ENCODE data around the gene PM20D2. TPM values are rescaled to one million over a fixed set of nuclear protein-coding genes. Genes with fewer than 3 reads are reported as not detected.
"Not testable (repeated sequence)": the region's sequence is repeated elsewhere in the genome, so short reads cannot be mapped to it uniquely, and the experiment has no call there.

Gene PM20D2
- total and polyA plus RNA-seq, 7 donors: 4.2 to 48.5 (median 20.3) TPM

DNA sequence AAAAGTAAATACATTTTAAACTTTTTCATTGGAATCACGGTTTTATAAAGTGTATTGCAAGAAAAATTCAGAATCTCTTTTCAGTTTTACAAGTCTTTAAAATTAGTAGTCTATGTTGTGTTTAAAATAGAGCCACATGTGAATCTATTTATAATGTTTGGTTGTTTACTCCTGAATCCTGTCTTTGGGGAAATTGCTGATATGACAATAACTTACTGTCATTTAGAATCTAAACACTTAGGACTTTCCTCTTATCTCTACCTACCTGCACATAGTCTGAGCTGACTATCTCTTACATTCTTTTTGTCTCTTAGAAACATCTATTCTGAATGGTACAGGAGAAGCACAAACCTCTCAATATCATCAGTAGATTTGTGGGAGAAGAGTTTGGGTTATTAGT, 23.9 kb upstream of the PM20D2 start:
- TF ChIP-seq EP300 (IDR thresholded peaks at IDR 0.05) (no peak), POLR2A (IDR thresholded peaks at IDR 0.05) (no peak), POLR2AphosphoS5 (IDR thresholded peaks at IDR 0.05) (no peak), CTCF (IDR thresholded peaks at IDR 0.05) (no peak)
- WGBS, 2 donors: 44 to 75% methylated on average over 1 of the region's 1 CpG
- intact Hi-C loops (cut with DNase I): loop anchor here (2.0 to 5.0 kb wide), 3 partner anchors 121 to 250 kb away; partner anchors contain the start of gene UBE2J1
- Histone ChIP-seq H3K4me1 (peaks cover 0 to 13% (median 5%) of the 10 kb centered on the region in 4 donors), H3K4me3 (no peak overlapping the region), H3K36me3 (no peaks in the 10 kb centered on the region), H3K27ac (peak overlapping the region in 1 of 4 donors; percentile 28), H3K27me3 (no peaks in the 10 kb centered on the region), H3K9me3 (no peaks in the 10 kb centered on the region)
- DNase-seq: no peak

- no peak for DNase-seq
- H3K4me3 ChIP-seq: no peak overlapping the region
- no peaks in the 10 kb centered on the region for H3K27me3 ChIP-seq
- H3K36me3 ChIP-seq: no peaks in the 10 kb centered on the region
- intact Hi-C loops (cut with DNase I): loop anchor here (2.0 to 5.0 kb wide), 3 partner anchors 120 to 250 kb away; partner anchors contain the start of gene UBE2J1
- H3K27ac ChIP-seq: peak overlapping the region in 1 of 4 donors; percentile 28
- H3K9me3 ChIP-seq: no peaks in the 10 kb centered on the region
- H3K4me1 ChIP-seq: peaks cover 0 to 8% (median 3%) of the 10 kb centered on the region in 4 donors
- TF ChIP-seq EP300 (IDR thresholded peaks at IDR 0.05): no peak
- TF ChIP-seq CTCF (IDR thresholded peaks at IDR 0.05): peak in 3 of 4 experiments; percentile 20 to 56 (median 34)
Observed at GRCh38 chr6:89122625-89123024, 23.2 kb upstream of the PM20D2 start.

- H3K27me3 ChIP-seq; H3K4me1 ChIP-seq; DNase-seq; H3K4me3 ChIP-seq; H3K9me3 ChIP-seq; H3K27ac ChIP-seq; intact Hi-C loops (cut with DNase I); H3K36me3 ChIP-seq: not testable (repeated sequence)
- WGBS, 2 donors: 77 to 78% methylated on average over 2 of the region's 2 CpGs
Observed at GRCh38 chr6:89128256-89128671, 17.6 kb upstream of the PM20D2 start.

DNA sequence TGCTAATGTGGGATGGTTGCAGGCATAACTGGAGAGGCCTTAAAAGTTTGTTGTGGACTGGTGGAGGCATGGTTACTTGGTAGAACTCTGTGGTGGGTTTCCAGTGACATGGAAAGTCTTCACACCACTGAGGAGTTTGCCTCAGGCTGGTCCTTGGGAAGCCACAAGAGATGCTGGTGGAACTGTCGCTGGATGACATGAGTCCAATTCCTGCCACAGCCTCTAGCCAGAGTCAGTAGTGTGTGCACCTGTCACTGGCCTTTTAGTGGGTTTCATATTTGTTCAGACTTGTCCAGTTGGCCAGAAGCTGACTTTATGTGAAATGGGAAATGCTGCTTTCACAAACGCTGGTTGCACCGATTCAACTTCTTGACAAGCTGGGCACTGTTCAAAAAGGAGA, 14.3 kb upstream of the PM20D2 start:
- DNase-seq: no peak
- 90 to 95% methylated on average over 3 of the region's 3 CpGs for whole genome bisulfite sequencing, 2 donors

GRCh38 chr6:89132057-89132456, 13.8 kb upstream of the PM20D2 start:
- no peaks in the 10 kb centered on the region for H3K27me3 ChIP-seq
- no peaks in the 10 kb centered on the region for H3K36me3 ChIP-seq
- no peak overlapping the region for H3K27ac ChIP-seq
- H3K9me3 ChIP-seq: no peaks in the 10 kb centered on the region
- DNase-seq: no peak
- TF ChIP-seq POLR2A (IDR thresholded peaks at IDR 0.05) (no peak), EP300 (IDR thresholded peaks at IDR 0.05) (no peak), CTCF (IDR thresholded peaks at IDR 0.05) (no peak), POLR2AphosphoS5 (IDR thresholded peaks at IDR 0.05) (no peak)
- WGBS, 2 donors: 68 to 87% methylated on average over 2 of the region's 2 CpGs
- H3K4me3 ChIP-seq: no peak overlapping the region
- no peaks in the 10 kb centered on the region for H3K4me1 ChIP-seq
- intact Hi-C loops (cut with DNase I): no loop called here

More for the DNA sequence above, 14.3 kb upstream of the PM20D2 start:
- intact Hi-C loops (cut with DNase I): no loop called here
- Histone ChIP-seq H3K36me3 (no peaks in the 10 kb centered on the region), H3K27ac (no peak overlapping the region), H3K27me3 (no peaks in the 10 kb centered on the region), H3K9me3 (no peaks in the 10 kb centered on the region), H3K4me3 (no peak overlapping the region), H3K4me1 (no peaks in the 10 kb centered on the region)
- TF ChIP-seq CTCF (IDR thresholded peaks at IDR 0.05) (no peak), POLR2AphosphoS5 (IDR thresholded peaks at IDR 0.05) (no peak), EP300 (IDR thresholded peaks at IDR 0.05) (no peak), POLR2A (IDR thresholded peaks at IDR 0.05) (no peak)

Data from sigmoid colon (tissue), 7 donors.